ENCODE data around the gene SCIN. TPM values are rescaled to one million over a fixed set of nuclear protein-coding genes. Genes with fewer than 3 reads are reported as not detected.

SCIN gene
- total and polyA plus RNA-seq, 2 of the 8 experiments (the other 6 are each of a cell fraction or from before 2014, with no cell fraction given), result 0.47 to 1.9 TPM

- Histone ChIP-seq H3K4me1 (replicated peaks in 1 of 4; ENCODE audit: control insufficient read depth in 3 of 4, insufficient read depth in 4 of 4, low read length in 3 of 4) (no peaks in the 10 kb centered on the region; a peak in 2 of 7 replicates), H4K20me1 (replicated peaks in 1 of 2; ENCODE audit: control insufficient read depth in 1 of 2, insufficient read depth in 2 of 2, low read length in 2 of 2) (no peaks in the 10 kb centered on the region), H3K79me1 (ENCODE audit: low read depth, low read length) (no peaks in the 10 kb centered on the region), H2AFZ (ENCODE audit: low read length) (no peak overlapping the region), H2BK5ac (ENCODE audit: low read depth, low read length) (no peak overlapping the region), H3K56ac (replicated peaks; ENCODE audit: insufficient read length, low read depth, low read length) (no peak overlapping the region), H3K23ac (ENCODE audit: insufficient read length) (no peak overlapping the region), H3K9ac (replicated peaks in 1 of 4; ENCODE audit: extremely low read depth in 1 of 4, low read depth in 3 of 4, low read length in 3 of 4) (no peak overlapping the region), H2AK5ac (ENCODE audit: low read depth, low read length) (no peak overlapping the region), H3K18ac (ENCODE audit: extremely low read depth, low read length) (no peak overlapping the region), H3K4me3 (ENCODE audit: extremely low read depth in 1 of 4, insufficient read depth in 2 of 4, low read depth in 3 of 4, low read length in 4 of 4) (no peak overlapping the region), H4K8ac (ENCODE audit: extremely low read depth, insufficient read depth, low read length) (no peak overlapping the region), H3K27me3 (replicated peaks in 1 of 4; ENCODE audit: control insufficient read depth in 3 of 4, extremely low read depth in 1 of 4, insufficient read depth in 3 of 4, low read length in 3 of 4) (no peaks in the 10 kb centered on the region), H2BK15ac (ENCODE audit: low read length) (no peak overlapping the region), H3K9me3 (ENCODE audit: insufficient read depth in 2 of 2, low read depth in 1 of 2, low read length in 1 of 2) (peaks cover 8 to 14% of the 10 kb centered on the region in 2 experiments; a peak in 3 of 4 replicates), H4K91ac (replicated peaks; ENCODE audit: insufficient read length, low read length) (no peak overlapping the region), H3K36me3 (ENCODE audit: control insufficient read depth in 2 of 4, insufficient read depth in 4 of 4, low read length in 3 of 4) (no peaks in the 10 kb centered on the region; a peak in 1 of 8 replicates), H3K14ac (ENCODE audit: insufficient read length) (no peak overlapping the region), H2BK120ac (replicated peaks; ENCODE audit: low read depth, low read length) (no peak overlapping the region), H2BK20ac (ENCODE audit: low read length) (no peak overlapping the region), H3K27ac (ENCODE audit: low read depth, low read length) (no peak overlapping the region), H2BK12ac (ENCODE audit: low read depth, low read length) (no peak overlapping the region), H3K4ac (replicated peaks; ENCODE audit: insufficient read length, low read depth, low read length) (no peak overlapping the region), H3K79me2 (ENCODE audit: control insufficient read depth in 1 of 2, insufficient read depth in 2 of 2, low read length in 2 of 2) (no peaks in the 10 kb centered on the region), H3K23me2 (ENCODE audit: low read depth, low read length) (no peaks in the 10 kb centered on the region), H4K5ac (ENCODE audit: insufficient read length, low read depth, low read length) (no peak overlapping the region), H3K4me2 (ENCODE audit: insufficient read depth in 1 of 2, low read depth in 2 of 2, low read length in 2 of 2) (no peak overlapping the region)
- ChIA-PET CTCF (ENCODE audit: partially characterized antibody) (interaction anchor here (1.0 to 8.2 kb wide), 3 partner anchors 15 to 44 kb away, joined by 3 to 41 read pairs (median 5); no protein-coding TSS in a partner anchor), POLR2A (ENCODE audit: partially characterized antibody) (no interaction called here)
- WGBS, 2 experiments (ENCODE audit: extremely low coverage in 1 of 2, insufficient coverage in 1 of 2, insufficient read length in 1 of 2, insufficient replicate concordance in 2 of 2, low coverage in 1 of 2, low lambda C conversion rate in 2 of 2, missing lambda C conversion rate in 1 of 2), result 94% methylated on average over 2 of the region's 2 CpGs; no CpG with 5 or more reads in 1 of the 2 experiments
- FAIRE-seq (no peak), DNase-seq (ENCODE audit: low read depth in 1 of 2, low spot score in 2 of 2) (no peak)
- TF ChIP-seq MAFK (IDR thresholded peaks at IDR 0.05; ENCODE audit: low read depth, low read length), result no peak
- no peak for TF ChIP-seq CHD1 (IDR thresholded peaks at IDR 0.05; ENCODE audit: low read depth, low read length)
- no peak for TF ChIP-seq HDAC6 (IDR thresholded peaks at IDR 0.05; ENCODE audit: low read depth, low read length)
- TF ChIP-seq CTBP2 (IDR thresholded peaks at IDR 0.05; ENCODE audit: borderline replicate concordance, insufficient read depth, insufficient read length, low read length), result no peak
- no peak for TF ChIP-seq CTCF (IDR thresholded peaks at IDR 0.05; ENCODE audit: control extremely low read depth in 1 of 3, insufficient read depth in 1 of 3, low read depth in 1 of 3, low read length in 3 of 3)
- no peak for TF ChIP-seq SUZ12 (IDR thresholded peaks at IDR 0.05; ENCODE audit: low read length)
- TF ChIP-seq RAD21 (IDR thresholded peaks at IDR 0.05 in 1 of 2, conservative IDR thresholded peaks at IDR 0.05 in 1 of 2; ENCODE audit: low read depth in 2 of 2, low read length in 2 of 2), result no peak
- no peak for TF ChIP-seq GTF2F1 (IDR thresholded peaks at IDR 0.05; ENCODE audit: borderline replicate concordance, low read depth, low read length)
Observed at GRCh38 chr7:12534046-12534445, 36.5 kb upstream of the SCIN start.
